HEK293 (cell line): Measurements from ENCODE around the gene SKI.
A peak's percentile ranks its signal among the peaks of the same experiment; 100 is the strongest.

Experiments used
- CTCF ChIP-seq: fragments of 450-650 bp; formaldehyde crosslinking; IDR thresholded peaks from 2 replicates; pipeline ENCODE4 v1.5.1; 2016; ENCODE audit warnings: missing biosample characterization, missing genetic modification characterization
- GLIS1 ChIP-seq: fragments of 450-650 bp; formaldehyde crosslinking; IDR thresholded peaks from 2 replicates; pipeline ENCODE4 v1.5.1; 2016; ENCODE audit warnings: missing biosample characterization, missing genetic modification characterization
- HIC1 ChIP-seq: fragments of 450-650 bp; formaldehyde crosslinking; IDR thresholded peaks from 2 replicates; pipeline ENCODE4 v1.5.1; 2016; ENCODE audit warnings: missing biosample characterization, missing genetic modification characterization
- IKZF3 ChIP-seq: fragments of 450-650 bp; IDR thresholded peaks from 2 replicates; pipeline ENCODE4 v1.5.0; 2018; ENCODE audit warnings: missing biosample characterization, mild to moderate bottlenecking, missing genetic modification characterization, moderate library complexity
- INSM2 ChIP-seq: fragments of 450-650 bp; formaldehyde crosslinking; IDR thresholded peaks from 2 replicates; pipeline ENCODE4 v1.5.1; 2016; ENCODE audit warnings: missing biosample characterization, missing genetic modification characterization
- SCRT2 ChIP-seq: fragments of 450-650 bp; formaldehyde crosslinking; IDR thresholded peaks from 2 replicates; pipeline ENCODE4 v1.5.1; 2016; ENCODE audit warnings: missing biosample characterization, missing genetic modification characterization
- SP3 ChIP-seq: fragments of 450-650 bp; formaldehyde crosslinking; IDR thresholded peaks from 2 replicates; pipeline ENCODE4 v1.5.1; 2016; ENCODE audit warnings: missing biosample characterization, missing genetic modification characterization
- ZBTB48 ChIP-seq: fragments of 450-650 bp; formaldehyde crosslinking; IDR thresholded peaks from 2 replicates; pipeline ENCODE4 v1.5.1; 2016; ENCODE audit warnings: missing biosample characterization, missing genetic modification characterization
- ZNF132 ChIP-seq: fragments of 450-650 bp; formaldehyde crosslinking; IDR thresholded peaks from 2 replicates; pipeline ENCODE4 v1.5.1; 2017; ENCODE audit warnings: missing biosample characterization, missing genetic modification characterization, borderline replicate concordance
- ZNF16 ChIP-seq: fragments of 450-650 bp; formaldehyde crosslinking; IDR thresholded peaks from 2 replicates; pipeline ENCODE4 v1.5.1; 2016; ENCODE audit warnings: low read depth, missing biosample characterization, missing genetic modification characterization
- ZNF24 ChIP-seq: fragments of 450-650 bp; formaldehyde crosslinking; IDR thresholded peaks from 2 replicates; pipeline ENCODE4 v1.5.1; 2016; ENCODE audit warnings: missing biosample characterization, missing genetic modification characterization
- ZNF248 ChIP-seq: fragments of 450-650 bp; formaldehyde crosslinking; IDR thresholded peaks from 2 replicates; pipeline ENCODE4 v1.5.1; 2017; ENCODE audit warnings: missing biosample characterization, missing genetic modification characterization
- ZNF391 ChIP-seq: fragments of 450-650 bp; formaldehyde crosslinking; IDR thresholded peaks from 2 replicates; pipeline ENCODE4 v1.5.1; 2016; ENCODE audit warnings: low read depth, missing biosample characterization, missing genetic modification characterization, borderline replicate concordance
- ZNF398 ChIP-seq: fragments of 450-650 bp; formaldehyde crosslinking; IDR thresholded peaks from 2 replicates; pipeline ENCODE4 v1.5.1; 2017; ENCODE audit warnings: missing biosample characterization, missing genetic modification characterization
- ZNF416 ChIP-seq: fragments of 450-650 bp; formaldehyde crosslinking; IDR thresholded peaks from 2 replicates; pipeline ENCODE4 v1.5.1; 2016; ENCODE audit warnings: missing biosample characterization, missing genetic modification characterization
- ZNF426 ChIP-seq: fragments of 450-650 bp; formaldehyde crosslinking; IDR thresholded peaks from 2 replicates; pipeline ENCODE4 v1.5.1; 2017; ENCODE audit warnings: missing biosample characterization, missing genetic modification characterization, mild to moderate bottlenecking, inconsistent platforms, moderate library complexity
- ZNF433 ChIP-seq: fragments of 450-650 bp; formaldehyde crosslinking; IDR thresholded peaks from 2 replicates; pipeline ENCODE4 v1.5.1; 2016; ENCODE audit warnings: missing biosample characterization, missing genetic modification characterization, low read depth
- ZNF621 ChIP-seq: fragments of 450-650 bp; formaldehyde crosslinking; IDR thresholded peaks from 2 replicates; pipeline ENCODE4 v1.5.1; 2017; ENCODE audit warnings: missing biosample characterization, missing genetic modification characterization
- ZNF629 ChIP-seq: fragments of 450-650 bp; formaldehyde crosslinking; IDR thresholded peaks from 2 replicates; pipeline ENCODE4 v1.5.1; 2017; ENCODE audit warnings: missing biosample characterization, missing genetic modification characterization
- ZNF670 ChIP-seq: fragments of 450-650 bp; formaldehyde crosslinking; IDR thresholded peaks from 2 replicates; pipeline ENCODE4 v1.5.1; 2016; ENCODE audit warnings: missing biosample characterization, missing genetic modification characterization, low read depth
- ZNF677 ChIP-seq: fragments of 450-650 bp; IDR thresholded peaks from 2 replicates; pipeline ENCODE4 v1.5.0; 2018; ENCODE audit warnings: missing biosample characterization, mild to moderate bottlenecking, missing genetic modification characterization, moderate library complexity
- ZNF747 ChIP-seq: fragments of 450-650 bp; formaldehyde crosslinking; IDR thresholded peaks from 2 replicates; pipeline ENCODE4 v1.5.1; 2016; ENCODE audit warnings: missing biosample characterization, missing genetic modification characterization
- ZNF785 ChIP-seq: fragments of 450-650 bp; formaldehyde crosslinking; IDR thresholded peaks from 2 replicates; pipeline ENCODE4 v1.5.1; 2016; ENCODE audit warnings: missing biosample characterization, missing genetic modification characterization
- TF ChIP-seq, protein P1 (sequence below): sonication (generic); formaldehyde crosslinking; IDR thresholded peaks from 2 replicates; pipeline ENCODE4 v1.8.1; 2022; ENCODE audit warnings: mild to moderate bottlenecking, moderate library complexity, missing genetic modification reagents
- TF ChIP-seq, protein P2 (sequence below): fragments of 450-650 bp; formaldehyde crosslinking; IDR thresholded peaks from 2 replicates; pipeline ENCODE4 v1.5.1; 2016; ENCODE audit warnings: missing biosample characterization, missing genetic modification characterization, borderline replicate concordance

SKI gene

DNA sequence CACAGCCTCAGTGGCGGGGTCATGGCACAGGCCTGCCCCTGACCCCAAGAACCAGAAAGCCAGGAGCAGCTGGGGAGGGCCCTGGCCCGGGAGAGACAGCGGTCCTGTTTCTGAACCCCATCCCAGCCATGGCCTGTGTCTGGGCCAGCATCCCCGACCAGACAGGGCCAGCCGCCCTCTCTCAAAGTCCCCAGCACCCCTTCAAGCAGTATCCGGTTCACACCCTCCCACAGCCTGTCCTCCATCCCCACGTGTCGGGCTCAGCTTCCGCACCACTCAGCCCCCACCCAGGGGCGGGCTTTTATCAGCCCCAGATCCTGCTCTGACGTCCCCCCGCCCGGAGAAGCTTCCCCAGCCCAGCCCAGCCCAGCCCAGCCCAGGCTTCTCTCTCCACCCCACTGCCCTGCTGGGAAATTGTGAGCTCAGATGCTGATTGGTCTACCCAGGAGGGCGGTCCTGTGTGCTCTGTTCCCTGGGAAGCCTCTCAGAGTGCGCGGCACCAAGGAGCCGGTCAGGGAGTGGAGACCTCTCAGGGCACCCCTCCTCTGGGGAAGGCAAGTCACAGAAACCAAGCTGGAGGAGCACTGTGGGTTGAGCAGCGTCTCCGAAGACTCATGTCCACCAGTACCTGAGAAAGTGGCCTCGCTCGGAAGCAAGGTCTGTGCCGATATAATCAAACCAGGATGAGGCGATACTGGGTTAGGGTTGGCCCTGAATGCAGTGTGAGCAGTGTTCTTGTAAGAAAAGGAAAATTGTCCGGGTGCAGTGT, 28.9 kb upstream of the SKI start (continued):
- TF ChIP-seq ZNF426 (tag by site-specific recombination): no peak
- TF ChIP-seq ZNF621 (tag by site-specific recombination): no peak
- TF ChIP-seq CTCF: peak; percentile 28; the same call in 1 of the 2 replicates
- peak; percentile 80 for TF ChIP-seq SP3 (tag by site-specific recombination)
- TF ChIP-seq HIC1 (tag by site-specific recombination): no peak
- TF ChIP-seq ZNF670 (tag by site-specific recombination): no peak
- no peak for TF ChIP-seq IKZF3 (tag by site-specific recombination)
- TF ChIP-seq ZNF398 (tag by site-specific recombination): peak; percentile 61
- TF ChIP-seq ZNF132 (tag by site-specific recombination): no peak
- peak; percentile 45; the same call in 1 of the 2 replicates for TF ChIP-seq ZBTB48 (tag by site-specific recombination)
- no peak for TF ChIP-seq INSM2 (tag by site-specific recombination)
- no peak for TF ChIP-seq SCRT2 (tag by site-specific recombination)
- peak; percentile 13; the same call in 1 of the 2 replicates for TF ChIP-seq ZNF629
- TF ChIP-seq ZNF248 (tag by site-specific recombination): no peak
- TF ChIP-seq ZNF433 (tag by site-specific recombination): no peak
- TF ChIP-seq, protein P1, sequence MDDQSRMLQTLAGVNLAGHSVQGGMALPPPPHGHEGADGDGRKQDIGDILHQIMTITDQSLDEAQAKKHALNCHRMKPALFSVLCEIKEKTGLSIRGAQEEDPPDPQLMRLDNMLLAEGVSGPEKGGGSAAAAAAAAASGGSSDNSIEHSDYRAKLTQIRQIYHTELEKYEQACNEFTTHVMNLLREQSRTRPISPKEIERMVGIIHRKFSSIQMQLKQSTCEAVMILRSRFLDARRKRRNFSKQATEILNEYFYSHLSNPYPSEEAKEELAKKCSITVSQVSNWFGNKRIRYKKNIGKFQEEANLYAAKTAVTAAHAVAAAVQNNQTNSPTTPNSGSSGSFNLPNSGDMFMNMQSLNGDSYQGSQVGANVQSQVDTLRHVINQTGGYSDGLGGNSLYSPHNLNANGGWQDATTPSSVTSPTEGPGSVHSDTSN: no peak
- TF ChIP-seq ZNF785: no peak
- TF ChIP-seq GLIS1 (tag by site-specific recombination): peak; percentile 24; the same call in 1 of the 2 replicates
- no peak for TF ChIP-seq ZNF391 (tag by site-specific recombination)
- TF ChIP-seq, protein P2, sequence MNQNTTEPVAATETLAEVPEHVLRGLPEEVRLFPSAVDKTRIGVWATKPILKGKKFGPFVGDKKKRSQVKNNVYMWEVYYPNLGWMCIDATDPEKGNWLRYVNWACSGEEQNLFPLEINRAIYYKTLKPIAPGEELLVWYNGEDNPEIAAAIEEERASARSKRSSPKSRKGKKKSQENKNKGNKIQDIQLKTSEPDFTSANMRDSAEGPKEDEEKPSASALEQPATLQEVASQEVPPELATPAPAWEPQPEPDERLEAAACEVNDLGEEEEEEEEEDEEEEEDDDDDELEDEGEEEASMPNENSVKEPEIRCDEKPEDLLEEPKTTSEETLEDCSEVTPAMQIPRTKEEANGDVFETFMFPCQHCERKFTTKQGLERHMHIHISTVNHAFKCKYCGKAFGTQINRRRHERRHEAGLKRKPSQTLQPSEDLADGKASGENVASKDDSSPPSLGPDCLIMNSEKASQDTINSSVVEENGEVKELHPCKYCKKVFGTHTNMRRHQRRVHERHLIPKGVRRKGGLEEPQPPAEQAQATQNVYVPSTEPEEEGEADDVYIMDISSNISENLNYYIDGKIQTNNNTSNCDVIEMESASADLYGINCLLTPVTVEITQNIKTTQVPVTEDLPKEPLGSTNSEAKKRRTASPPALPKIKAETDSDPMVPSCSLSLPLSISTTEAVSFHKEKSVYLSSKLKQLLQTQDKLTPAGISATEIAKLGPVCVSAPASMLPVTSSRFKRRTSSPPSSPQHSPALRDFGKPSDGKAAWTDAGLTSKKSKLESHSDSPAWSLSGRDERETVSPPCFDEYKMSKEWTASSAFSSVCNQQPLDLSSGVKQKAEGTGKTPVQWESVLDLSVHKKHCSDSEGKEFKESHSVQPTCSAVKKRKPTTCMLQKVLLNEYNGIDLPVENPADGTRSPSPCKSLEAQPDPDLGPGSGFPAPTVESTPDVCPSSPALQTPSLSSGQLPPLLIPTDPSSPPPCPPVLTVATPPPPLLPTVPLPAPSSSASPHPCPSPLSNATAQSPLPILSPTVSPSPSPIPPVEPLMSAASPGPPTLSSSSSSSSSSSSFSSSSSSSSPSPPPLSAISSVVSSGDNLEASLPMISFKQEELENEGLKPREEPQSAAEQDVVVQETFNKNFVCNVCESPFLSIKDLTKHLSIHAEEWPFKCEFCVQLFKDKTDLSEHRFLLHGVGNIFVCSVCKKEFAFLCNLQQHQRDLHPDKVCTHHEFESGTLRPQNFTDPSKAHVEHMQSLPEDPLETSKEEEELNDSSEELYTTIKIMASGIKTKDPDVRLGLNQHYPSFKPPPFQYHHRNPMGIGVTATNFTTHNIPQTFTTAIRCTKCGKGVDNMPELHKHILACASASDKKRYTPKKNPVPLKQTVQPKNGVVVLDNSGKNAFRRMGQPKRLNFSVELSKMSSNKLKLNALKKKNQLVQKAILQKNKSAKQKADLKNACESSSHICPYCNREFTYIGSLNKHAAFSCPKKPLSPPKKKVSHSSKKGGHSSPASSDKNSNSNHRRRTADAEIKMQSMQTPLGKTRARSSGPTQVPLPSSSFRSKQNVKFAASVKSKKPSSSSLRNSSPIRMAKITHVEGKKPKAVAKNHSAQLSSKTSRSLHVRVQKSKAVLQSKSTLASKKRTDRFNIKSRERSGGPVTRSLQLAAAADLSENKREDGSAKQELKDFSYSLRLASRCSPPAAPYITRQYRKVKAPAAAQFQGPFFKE: no peak
- no peak for TF ChIP-seq ZNF677 (tag by site-specific recombination)
- no peak for TF ChIP-seq ZNF747 (tag by site-specific recombination)
- no peak for TF ChIP-seq ZNF16 (tag by site-specific recombination)
- TF ChIP-seq ZNF24 (tag by site-specific recombination): no peak
- TF ChIP-seq ZNF416 (tag by site-specific recombination): no peak
